ENCODE data around the gene INTS1.

DNA sequence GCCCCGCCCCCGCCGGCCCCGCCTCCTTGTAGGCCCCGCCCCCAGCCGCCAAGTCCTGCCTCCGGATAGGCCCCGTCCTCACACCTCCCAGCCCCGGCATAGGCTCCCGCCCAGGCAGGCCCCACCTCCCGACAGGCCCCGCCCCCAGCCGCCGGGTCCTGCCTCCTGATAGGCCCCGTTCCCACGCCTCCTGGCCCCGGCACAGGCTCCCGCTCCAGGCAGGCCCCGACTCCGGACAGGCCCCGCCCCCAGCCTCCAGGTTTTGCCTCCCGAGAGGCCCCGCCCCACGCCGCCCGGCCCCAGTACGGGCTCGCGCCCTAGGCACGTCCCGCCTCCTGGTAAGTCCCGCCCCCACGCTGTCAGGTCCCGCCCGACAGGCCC, 44.7 kb downstream of the INTS1 start:
- TF ChIP-seq YY1 (IDR thresholded peaks at IDR 0.05; ENCODE audit: low read depth), result no peak
- no peak for TF ChIP-seq NFIC (IDR thresholded peaks at IDR 0.05)
